GM23338 (cell line): ENCODE measurements around the gene IL17RB. TPM values are rescaled to one million over a fixed set of nuclear protein-coding genes. Genes with fewer than 3 reads are reported as not detected.

ENCODE experiments used
- ATAC-seq: fragments of 200-7000 bp; cut with Tn5 transposase; 3 replicates; pipeline ENCODE4 v1.9.1; 2020
- DNase-seq: peaks from one replicate; pipeline ENCODE4 v3.0.0-alpha.2; 2015; ENCODE audit warnings: low spot score
- H2AFZ ChIP-seq: fragments of 200-600 bp; sonication (generic); 2 replicates; pipeline ENCODE4 v1.8.0; 2016; ENCODE audit warnings: antibody characterized with exemption, mild to moderate bottlenecking, moderate library complexity
- H3F3A ChIP-seq: fragments of 200-600 bp; sonication (generic); replicated peaks from 2 replicates; pipeline ENCODE4 v1.8.0; 2017; ENCODE audit warnings: antibody characterized with exemption, mixed run types, low read depth
- H3K27ac ChIP-seq: fragments of 200-600 bp; sonication (generic); 2 replicates; pipeline ENCODE4 v1.6.1; 2016; ENCODE audit warnings: low read depth
- H3K27me3 ChIP-seq: fragments of 200-600 bp; sonication (generic); 2 replicates; pipeline ENCODE4 v1.8.0; 2016; ENCODE audit warnings: mild to moderate bottlenecking, mixed run types, moderate library complexity; ENCODE audit not compliant: insufficient read depth
- H3K36me3 ChIP-seq: fragments of 200-600 bp; sonication (generic); 2 replicates; pipeline ENCODE4 v1.8.0; 2016; ENCODE audit warnings: mild to moderate bottlenecking; ENCODE audit not compliant: insufficient read depth
- H3K4me1 ChIP-seq: fragments of 200-600 bp; sonication (generic); 2 replicates; pipeline ENCODE4 v1.8.0; 2016; ENCODE audit warnings: mild to moderate bottlenecking, moderate library complexity; ENCODE audit not compliant: insufficient read depth
- H3K4me2 ChIP-seq: fragments of 200-600 bp; sonication (generic); 2 replicates; pipeline ENCODE4 v1.7.1; 2017; ENCODE audit warnings: mixed run types
- H3K4me3 ChIP-seq: fragments of 200-600 bp; sonication (generic); 2 replicates; pipeline ENCODE4 v1.6.1; 2016; ENCODE audit warnings: mixed run types
- H3K79me2 ChIP-seq: fragments of 200-600 bp; sonication (generic); replicated peaks from 2 replicates; pipeline ENCODE4 v1.8.0; 2017; ENCODE audit warnings: mild to moderate bottlenecking; ENCODE audit not compliant: insufficient read depth
- H3K9me2 ChIP-seq: fragments of 200-600 bp; sonication (generic); 2 replicates; pipeline ENCODE4 v1.8.0; 2017; ENCODE audit not compliant: insufficient read depth
- H4K20me1 ChIP-seq: fragments of 200-600 bp; sonication (generic); replicated peaks from 2 replicates; pipeline ENCODE4 v1.8.0; 2017; ENCODE audit warnings: mild to moderate bottlenecking; ENCODE audit not compliant: insufficient read depth
- H3K27ac Mint-ChIP-seq: 2 replicates; pipeline ENCODE4 v1.8.0; 2020; ENCODE audit warnings: inconsistent platforms, mild to moderate bottlenecking, moderate library complexity, mixed read lengths
- H3K27me3 Mint-ChIP-seq: 3 replicates; pipeline ENCODE4 v1.8.0; 2022; ENCODE audit warnings: low read depth, mild to moderate bottlenecking, moderate library complexity, mixed read lengths, inconsistent platforms; ENCODE audit not compliant: insufficient read depth, poor library complexity
- H3K36me3 Mint-ChIP-seq: 3 replicates; pipeline ENCODE4 v1.8.0; 2021; ENCODE audit warnings: low read depth, mild to moderate bottlenecking, inconsistent platforms, moderate library complexity, mixed read lengths
- H3K4me1 Mint-ChIP-seq: 3 replicates; pipeline ENCODE4 v1.8.0; 2020; ENCODE audit warnings: mild to moderate bottlenecking, inconsistent platforms, mixed read lengths
- H3K4me3 Mint-ChIP-seq: 3 replicates; pipeline ENCODE4 v1.8.0; 2021; ENCODE audit warnings: moderate library complexity, mild to moderate bottlenecking, inconsistent platforms, mixed read lengths
- H3K9me3 Mint-ChIP-seq: 3 replicates; pipeline ENCODE4 v1.8.0; 2020; ENCODE audit warnings: moderate library complexity, mild to moderate bottlenecking, inconsistent platforms, mixed read lengths
- EZH2 ChIP-seq: fragments of 200-600 bp; sonication (generic); IDR thresholded peaks from one replicate; pipeline ENCODE4 v1.8.0; 2017; ENCODE audit warnings: antibody characterized with exemption, mild to moderate bottlenecking, low read depth; ENCODE audit not compliant: unreplicated experiment
- EZH2phosphoT487 ChIP-seq: fragments of 200-600 bp; sonication (generic); IDR thresholded peaks from one replicate; pipeline ENCODE4 v1.8.1; 2018; ENCODE audit warnings: antibody characterized with exemption; ENCODE audit not compliant: unreplicated experiment
- POLR2AphosphoS5 ChIP-seq: IDR thresholded peaks from 2 replicates; pipeline ENCODE4 v1.6.1; 2016; ENCODE audit warnings: antibody characterized with exemption, low read depth
- ZNF331 ChIP-seq: fragments of 250-450 bp; sonication (Bioruptor Pico); IDR thresholded peaks from 2 replicates; pipeline ENCODE4 v1.5.0; 2020; ENCODE audit warnings: low read depth, mild to moderate bottlenecking, moderate library complexity
- ZNF462 ChIP-seq: fragments of 250-450 bp; sonication (Bioruptor Pico); IDR thresholded peaks from 2 replicates; pipeline ENCODE4 v1.5.0; 2020; ENCODE audit warnings: mild to moderate bottlenecking, moderate library complexity
- polyA plus RNA-seq: library from polyadenylated mRNA; unstranded; fragments of >200 nt; fragmentation: Nextera tagmentation; extraction: Ambion mirVana; gene quantifications from 2 replicates; pipeline ENCODE4 v1.2.1, GENCODE V29; 2016
- total RNA-seq: library from RNA; depleted of rRNA; stranded (reverse); fragments of >200 nt; shearing (Covaris generic); gene quantifications from 2 replicates; pipeline ENCODE4 v1.2.3, GENCODE V29; 2014

The IL17RB gene
- total and polyA plus RNA-seq, 2 experiments from 2014 or later = 5.7 to 6.9 TPM

- TF ChIP-seq ZNF462 (CRISPR knock-in tag) (no peak), EZH2 (no peak), POLR2AphosphoS5 (no peak), ZNF331 (CRISPR knock-in tag) (no peak), EZH2phosphoT487 (no peak)
Measured at GRCh38 chr3:53808496-53808895, 37.9 kb upstream of the IL17RB start (continued).

DNA sequence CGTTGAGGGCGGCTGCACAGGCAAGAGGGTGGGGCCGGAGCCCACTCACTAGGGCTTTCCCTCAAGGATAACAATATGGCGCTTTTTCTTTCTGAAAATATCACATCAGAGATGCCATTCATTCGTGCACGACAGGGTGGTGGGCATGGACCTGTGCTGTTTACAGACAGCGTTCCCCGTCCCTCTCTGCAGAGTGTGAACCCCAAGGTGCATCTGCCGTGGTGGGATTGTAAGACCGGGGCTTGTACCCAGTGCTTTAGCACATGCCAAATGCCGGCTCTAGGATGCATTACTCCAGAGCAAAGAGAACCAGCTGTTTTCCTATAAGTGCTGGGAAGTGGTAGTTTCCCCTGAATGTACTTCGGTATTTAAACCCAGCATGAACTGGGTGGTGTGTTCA, 37.1 kb upstream of the IL17RB start:
- peaks cover 4% of the 10 kb centered on the region for H3K27me3 Mint-ChIP-seq
- Histone ChIP-seq H3K79me2 (no peaks in the 10 kb centered on the region), H3K27me3 (no peaks in the 10 kb centered on the region), H3K4me2 (no peak overlapping the region), H2AFZ (no peak overlapping the region), H3K4me1 (no peaks in the 10 kb centered on the region), H3K9me2 (no peaks in the 10 kb centered on the region), H3F3A (no peaks in the 10 kb centered on the region), H3K36me3 (no peaks in the 10 kb centered on the region), H4K20me1 (no peaks in the 10 kb centered on the region), H3K4me3 (no peak overlapping the region), H3K27ac (no peak overlapping the region)
- no peaks in the 10 kb centered on the region for H3K9me3 Mint-ChIP-seq
- no peak overlapping the region for H3K27ac Mint-ChIP-seq
- no peak for TF ChIP-seq EZH2phosphoT487
- H3K4me1 Mint-ChIP-seq = peaks cover 10% of the 10 kb centered on the region
- ATAC-seq = no peak
- DNase-seq = no peak
- H3K36me3 Mint-ChIP-seq = no peaks in the 10 kb centered on the region
- H3K4me3 Mint-ChIP-seq = no peak overlapping the region
